ENCODE results near the gene LYL1.

The LYL1 gene

GRCh38 chr19:13128583-13128982, 25.9 kb upstream of the LYL1 start:
- DNase-seq, result no peak

- DNase-seq, result no peak
Measured at GRCh38 chr19:13127811-13128575, 25.3 kb upstream of the LYL1 start.

- no peak for DNase-seq
Measured at GRCh38 chr19:13127051-13127450, 24.4 kb upstream of the LYL1 start.

GRCh38 chr19:13122980-13123957, 20.6 kb upstream of the LYL1 start:
- no peak for DNase-seq

- no peak for DNase-seq
Measured at GRCh38 chr19:13122275-13122878, 19.7 kb upstream of the LYL1 start.

DNA sequence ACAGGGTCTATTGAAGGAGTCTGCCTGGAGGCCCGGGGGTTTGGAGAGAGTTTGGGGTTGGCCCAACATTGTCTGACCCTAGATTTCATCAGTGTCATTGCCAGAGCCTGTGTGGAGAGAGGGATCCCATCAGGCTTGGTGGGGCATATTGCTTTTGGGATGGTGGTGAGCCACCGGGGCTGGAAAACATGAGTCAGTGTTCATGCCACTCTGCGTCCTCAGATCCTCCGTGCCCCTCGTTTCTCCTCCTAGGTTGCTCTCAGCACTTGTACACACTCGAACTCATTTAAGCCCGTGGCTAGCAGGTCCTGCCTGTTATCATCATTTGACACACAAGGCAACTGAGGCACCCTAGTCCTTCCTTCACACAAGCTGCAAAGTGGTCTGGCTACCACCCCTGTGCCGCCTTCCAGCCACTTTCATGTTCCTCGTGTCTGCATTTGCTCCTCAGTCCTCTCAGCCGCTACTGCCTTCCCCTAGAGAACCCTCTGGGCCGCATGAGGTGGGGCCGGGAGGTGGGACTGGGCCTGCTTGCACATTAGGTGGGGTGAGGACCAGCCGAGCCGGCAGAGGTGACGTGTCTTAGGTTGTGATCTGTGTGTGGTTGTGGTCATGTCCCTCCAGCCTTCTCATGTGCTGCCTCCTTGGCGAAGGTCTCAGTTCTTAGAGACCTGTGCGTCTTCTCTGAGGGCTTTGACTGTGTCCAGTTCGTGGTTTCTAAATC, 19.1 kb upstream of the LYL1 start:
- DNase-seq, result no peak

- DNase-seq, result no peak
Measured at GRCh38 chr19:13120817-13121216, 18.2 kb upstream of the LYL1 start.

GRCh38 chr19:13120031-13120430, 17.4 kb upstream of the LYL1 start:
- DNase-seq, result no peak

- no peak for DNase-seq
Measured at GRCh38 chr19:13119627-13120026, 17.0 kb upstream of the LYL1 start.

DNA sequence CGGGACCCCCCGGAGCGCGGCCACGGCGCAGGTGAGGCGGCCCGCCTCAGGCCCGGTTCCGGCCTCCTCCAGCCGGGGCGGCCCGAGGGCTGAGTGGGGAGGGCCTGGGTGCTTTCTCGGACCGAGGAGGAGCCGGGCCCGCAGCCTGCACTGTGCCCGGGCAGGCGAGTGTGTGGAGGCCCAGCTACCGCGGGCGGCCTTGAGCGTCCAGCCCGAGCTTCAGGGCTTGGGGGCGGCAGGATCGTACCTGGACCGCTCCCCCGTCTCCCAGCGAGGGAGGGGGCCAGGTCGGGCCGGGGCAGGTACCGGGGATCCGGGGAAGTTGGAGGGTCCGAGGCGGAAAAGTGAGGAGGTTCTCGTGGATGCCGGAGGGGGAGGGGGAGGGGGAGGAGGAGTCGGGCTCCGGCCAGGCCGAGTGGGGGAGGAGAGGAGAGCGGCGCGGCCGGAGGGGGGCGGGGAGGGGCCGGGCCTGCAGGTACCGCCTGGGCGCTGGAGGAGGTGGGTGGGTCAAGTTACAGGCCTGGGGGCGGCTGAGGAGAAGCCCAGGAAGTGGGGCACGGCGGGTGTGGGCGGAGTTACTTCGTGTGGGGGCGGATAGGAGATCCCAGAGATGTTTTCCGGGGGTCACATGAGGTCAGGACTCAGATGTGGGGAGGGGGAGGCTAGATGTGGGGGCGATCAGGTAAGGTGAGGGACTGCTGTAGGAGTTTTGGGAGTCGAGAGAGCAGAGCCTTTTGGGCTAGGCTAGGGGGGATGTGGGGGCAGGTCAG, 16.0 kb upstream of the LYL1 start:
- peak; percentile 29 for DNase-seq

DNA sequence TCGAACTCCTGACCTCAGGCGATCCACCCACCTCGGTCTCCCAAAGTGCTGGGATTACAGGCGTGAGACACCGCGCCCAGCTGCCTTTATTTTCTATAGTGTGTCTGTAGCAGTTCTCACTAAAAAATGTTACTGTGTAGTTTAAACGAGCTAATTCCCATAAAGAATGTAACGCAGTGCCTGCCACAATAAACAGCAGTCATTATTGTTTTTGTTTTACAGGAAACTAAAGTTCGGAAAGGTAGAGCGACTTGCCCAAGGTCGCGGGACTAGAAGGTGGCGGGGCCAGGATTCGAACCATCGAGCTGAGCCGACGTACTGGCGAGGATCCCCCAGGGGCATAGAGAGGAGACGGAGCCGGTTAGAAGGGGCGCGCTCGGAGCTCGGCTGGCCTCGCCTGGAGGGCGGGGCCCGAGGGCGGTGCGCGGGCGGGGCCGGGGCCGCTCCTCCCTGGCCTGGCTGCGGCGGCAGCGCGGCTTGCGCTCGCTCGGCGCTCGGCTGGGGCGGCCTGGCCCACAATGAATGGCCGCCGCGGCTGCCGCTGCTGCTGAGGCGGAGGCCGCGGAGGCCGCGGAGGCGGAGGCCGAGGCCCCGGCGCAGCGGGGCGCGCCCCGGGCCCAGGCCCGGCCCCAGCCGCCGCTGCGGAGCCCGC, 15.2 kb upstream of the LYL1 start, which contains the start of gene NACC1:
Gene NACC1 (plus strand): TSS at position 493 of the 652 bp plus-strand sequence. CDS start 16,944 bp downstream, outside the sequence.
- peak; percentile 79 for DNase-seq

DNA sequence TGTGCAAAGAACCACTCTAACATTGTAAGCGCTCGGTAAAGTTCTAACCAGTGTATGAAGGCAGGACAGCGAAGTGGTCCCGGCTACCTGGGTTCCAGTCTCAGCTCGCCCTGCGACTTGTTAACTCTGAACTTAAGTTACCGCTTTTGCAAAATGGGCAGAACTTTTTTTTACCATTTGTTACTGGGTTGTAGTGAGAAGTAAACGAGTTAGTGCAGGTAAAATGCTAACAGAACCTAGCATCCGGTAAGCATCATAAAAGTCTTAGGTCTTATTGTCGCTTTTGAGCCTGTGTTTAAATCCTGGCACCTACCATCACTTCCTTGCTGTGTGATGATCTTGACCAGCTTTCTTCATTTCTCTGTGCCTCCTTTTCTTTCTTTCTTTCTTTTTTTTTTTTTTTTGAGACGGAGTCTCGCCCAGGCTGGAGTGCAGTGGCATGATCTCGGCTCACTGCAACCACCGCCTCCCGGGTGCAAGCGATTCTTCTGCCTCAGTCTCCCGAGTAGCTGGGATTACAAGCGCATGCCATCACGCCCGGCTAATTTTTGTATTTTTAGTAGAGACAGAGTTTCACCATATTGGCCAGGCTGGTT, 14.6 kb upstream of the LYL1 start:
- DNase-seq, result no peak

GRCh38 chr19:13116282-13117175, 13.9 kb upstream of the LYL1 start, which contains the start of gene TRMT1:
TSS of gene TRMT1 (minus strand) at chr19:13116740. CDS start at chr19:13116399, 341 bp downstream.
- DNase-seq, result peak; percentile 84

DNA sequence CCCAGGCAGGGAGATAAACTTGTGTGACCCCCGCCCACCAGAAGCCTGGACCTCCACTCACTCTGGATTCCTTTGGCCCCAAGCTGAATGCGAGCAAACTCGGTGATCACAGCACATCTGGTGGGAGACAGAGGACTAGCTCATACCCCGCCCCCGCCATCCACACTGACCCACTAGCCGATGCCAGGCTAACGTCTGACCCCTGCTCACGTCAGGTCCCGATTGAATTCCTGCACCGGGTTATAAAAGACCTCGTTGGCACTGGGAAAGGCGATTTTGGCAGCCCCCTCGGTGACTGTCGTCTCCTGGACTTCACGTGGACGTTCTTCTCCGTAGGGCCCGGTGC, 13.3 kb upstream of the LYL1 start:
- no peak for DNase-seq

DNA sequence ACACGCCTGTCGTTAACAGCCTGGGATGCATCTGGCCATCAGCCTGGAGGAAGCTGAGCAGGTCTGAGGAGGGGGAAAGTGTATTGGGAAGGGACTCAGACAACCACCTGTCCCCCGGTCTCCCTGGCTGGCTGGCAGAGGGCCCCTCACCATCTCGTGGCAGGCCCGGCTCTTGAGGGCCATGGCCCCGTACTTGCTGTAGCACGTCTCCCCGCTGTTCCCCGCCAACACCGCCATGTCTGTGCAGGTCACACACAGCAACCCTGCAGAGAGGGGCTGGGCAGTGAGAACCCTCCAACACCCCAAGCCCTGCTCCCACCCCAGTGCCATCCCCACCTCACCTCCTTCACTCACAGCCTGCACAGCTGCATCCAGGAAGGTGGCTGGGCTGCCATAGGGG, 9.9 kb upstream of the LYL1 start:
- DNase-seq, result no peak

GRCh38 chr19:13110099-13110610, 7.5 kb upstream of the LYL1 start:
- DNase-seq, result no peak

DNA sequence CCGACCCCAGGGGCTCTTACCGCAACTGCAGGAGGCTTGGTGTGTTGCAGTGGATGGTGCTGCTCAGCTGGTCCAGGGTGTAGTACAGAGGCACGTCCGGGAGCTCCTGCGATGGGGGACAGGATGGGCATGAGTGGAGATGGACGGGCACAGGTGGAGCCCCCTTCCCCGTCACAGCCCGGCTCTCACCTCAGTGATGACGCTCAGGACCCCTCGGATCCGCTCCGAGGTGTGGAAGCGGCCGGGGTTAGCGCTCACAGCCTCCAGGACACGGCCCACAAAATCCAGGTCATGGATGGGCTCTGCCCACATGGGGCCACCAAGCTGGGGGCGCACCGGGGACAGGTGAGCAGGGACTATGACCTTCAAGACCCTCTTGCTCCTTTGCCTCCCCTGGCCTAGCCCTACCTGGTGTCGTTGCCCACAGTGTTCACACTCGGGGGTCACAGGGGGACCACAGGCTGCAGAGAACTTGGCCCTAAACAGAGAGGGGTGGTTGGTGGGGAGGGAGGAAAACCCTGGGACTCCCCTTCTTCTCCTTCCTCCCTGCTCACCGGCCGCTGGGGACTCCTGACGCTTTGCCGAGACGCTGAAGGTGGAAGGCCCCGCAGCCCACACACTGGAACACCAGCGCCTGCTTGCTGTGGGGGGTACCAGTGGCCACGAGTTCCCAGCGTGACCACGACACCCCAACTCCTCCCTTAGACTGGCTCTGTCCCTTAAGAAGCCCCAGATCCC, 6.9 kb upstream of the LYL1 start:
- no peak for DNase-seq

DNA sequence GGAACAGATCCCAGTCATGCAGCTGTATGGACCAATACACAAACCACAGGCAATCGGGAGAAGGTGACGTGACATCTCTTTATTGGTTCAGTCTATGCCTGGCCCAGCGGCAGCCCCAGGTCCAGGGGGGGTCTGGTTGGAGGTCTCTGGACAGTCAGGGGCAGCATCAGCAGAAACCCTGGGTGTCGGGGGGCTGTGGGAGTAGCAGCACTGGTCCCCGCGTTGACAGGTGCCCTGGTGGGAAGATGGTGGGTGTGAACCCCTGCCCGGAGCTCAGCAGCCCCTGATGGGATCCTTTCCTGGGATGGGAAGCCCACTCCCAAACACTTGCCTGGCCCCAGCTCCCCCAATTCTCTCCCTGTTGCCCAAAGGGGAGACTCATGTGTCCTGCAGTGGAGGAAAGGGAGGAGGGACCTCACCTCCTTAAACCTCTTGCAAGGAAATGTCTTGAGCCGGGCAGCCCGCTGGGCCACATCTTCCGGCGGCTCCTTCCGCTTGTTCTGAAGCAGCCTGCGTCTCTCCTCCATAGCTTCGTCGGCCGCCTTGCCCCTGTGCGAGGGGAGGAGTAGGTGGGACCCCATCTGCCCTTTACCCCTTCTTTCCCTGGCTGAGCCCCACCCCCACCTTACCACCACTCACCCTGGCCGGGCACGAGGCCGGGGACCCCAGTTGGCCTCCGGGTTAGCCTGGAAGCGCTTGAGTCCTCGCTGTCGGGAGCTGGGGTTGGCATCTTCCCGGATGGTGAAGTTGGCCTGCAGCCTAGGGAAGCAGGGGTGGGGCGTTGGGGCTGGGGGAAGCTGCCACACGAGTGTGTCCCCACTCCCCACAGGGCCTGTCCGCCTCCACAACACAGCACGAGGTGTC, 2.4 kb upstream of the LYL1 start:
- DNase-seq, result no peak

All from DMS153 (cell line).